Kidney glomerular epithelial cell (primary cell): ENCODE results near the gene HACD2.
"Not testable (repeated sequence)": the region's sequence is repeated elsewhere in the genome, so short reads cannot be mapped to it uniquely, and the experiment has no call there.

Source experiments
- DNase-seq: peaks from one replicate; lab custom pipeline; 2025; lab: John Stamatoyannopoulos, UW

HACD2 gene

GRCh38 chr3:123525433-123525832, 59.4 kb downstream of the HACD2 start:
- DNase-seq: no peak

GRCh38 chr3:123524981-123525380, 59.9 kb downstream of the HACD2 start:
- DNase-seq: no peak

GRCh38 chr3:123523023-123523412, 61.8 kb downstream of the HACD2 start:
- DNase-seq: no peak

GRCh38 chr3:123522320-123523022, 62.4 kb downstream of the HACD2 start:
- no peak for DNase-seq

- DNase-seq: no peak
Measured at GRCh38 chr3:123521179-123521969, 63.5 kb downstream of the HACD2 start.

GRCh38 chr3:123520656-123521055, 64.2 kb downstream of the HACD2 start:
- DNase-seq: no peak

GRCh38 chr3:123518892-123519485, 65.9 kb downstream of the HACD2 start:
- DNase-seq: no peak

- no peak for DNase-seq
Measured at GRCh38 chr3:123511726-123512125, 73.1 kb downstream of the HACD2 start.

GRCh38 chr3:123511084-123511483, 73.8 kb downstream of the HACD2 start:
- DNase-seq: no peak

GRCh38 chr3:123508178-123508577, 76.7 kb downstream of the HACD2 start:
- no peak for DNase-seq

GRCh38 chr3:123505820-123506219, 79.0 kb downstream of the HACD2 start:
- DNase-seq: no peak

- DNase-seq: no peak
Measured at GRCh38 chr3:123503203-123503602, 81.7 kb downstream of the HACD2 start.

GRCh38 chr3:123499322-123499721, 85.5 kb downstream of the HACD2 start:
- DNase-seq: no peak

GRCh38 chr3:123498761-123499160, 86.1 kb downstream of the HACD2 start:
- DNase-seq: no peak

GRCh38 chr3:123493912-123494311, 90.9 kb downstream of the HACD2 start:
- no peak for DNase-seq

- DNase-seq: no peak
Measured at GRCh38 chr3:123491966-123492587, 92.8 kb downstream of the HACD2 start.

- peak; percentile 25 for DNase-seq
Measured at GRCh38 chr3:123489400-123490004, 95.4 kb downstream of the HACD2 start.

GRCh38 chr3:123488645-123489347, 96.1 kb downstream of the HACD2 start:
- no peak for DNase-seq

- not testable (repeated sequence) for DNase-seq
Measured at GRCh38 chr3:123487063-123487462, 97.8 kb downstream of the HACD2 start.

- no peak for DNase-seq
Measured at GRCh38 chr3:123486460-123486859, 98.4 kb downstream of the HACD2 start.

- DNase-seq: no peak
Measured at GRCh38 chr3:123485551-123485950, 99.3 kb downstream of the HACD2 start.

GRCh38 chr3:123483146-123483545, 101.7 kb downstream of the HACD2 start:
- DNase-seq: no peak
